Measurements from ENCODE around the gene UBL7.

UBL7 gene

DNA sequence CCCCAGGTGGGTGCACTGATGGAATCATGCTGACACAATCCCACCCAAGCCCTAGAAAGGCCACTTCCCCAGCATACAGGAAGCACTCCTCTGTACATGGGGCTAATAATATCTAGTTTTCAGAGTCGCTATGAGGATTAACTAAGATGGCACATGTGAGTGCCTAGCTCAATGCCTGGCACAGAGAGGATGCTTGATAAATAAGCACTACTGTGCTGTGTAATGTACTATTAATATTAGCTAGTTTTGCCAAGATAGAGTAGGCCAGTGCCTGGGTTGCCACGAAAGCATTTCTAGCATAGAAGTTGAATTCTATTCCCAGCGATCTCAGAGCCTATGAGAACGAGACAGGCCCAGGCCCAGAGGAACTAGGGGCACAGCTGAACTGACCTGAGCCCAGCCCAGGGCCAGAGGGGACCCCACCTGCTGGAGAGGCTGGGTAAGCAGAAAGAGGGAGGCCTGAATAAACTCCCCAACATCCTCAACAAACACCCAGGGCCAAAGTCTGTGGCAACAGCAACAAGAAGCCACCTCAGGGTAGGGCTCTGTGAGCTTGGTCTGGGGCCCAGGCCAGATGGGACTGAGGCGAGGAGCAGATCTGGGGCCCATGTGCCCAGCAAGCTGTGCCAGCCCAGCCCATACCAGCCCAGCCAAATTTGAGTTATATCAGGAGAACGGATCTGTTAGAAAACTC, 19.6 kb downstream of the UBL7 start:
- DNase-seq (ENCODE audit: low spot score): peak; percentile 79

DNA sequence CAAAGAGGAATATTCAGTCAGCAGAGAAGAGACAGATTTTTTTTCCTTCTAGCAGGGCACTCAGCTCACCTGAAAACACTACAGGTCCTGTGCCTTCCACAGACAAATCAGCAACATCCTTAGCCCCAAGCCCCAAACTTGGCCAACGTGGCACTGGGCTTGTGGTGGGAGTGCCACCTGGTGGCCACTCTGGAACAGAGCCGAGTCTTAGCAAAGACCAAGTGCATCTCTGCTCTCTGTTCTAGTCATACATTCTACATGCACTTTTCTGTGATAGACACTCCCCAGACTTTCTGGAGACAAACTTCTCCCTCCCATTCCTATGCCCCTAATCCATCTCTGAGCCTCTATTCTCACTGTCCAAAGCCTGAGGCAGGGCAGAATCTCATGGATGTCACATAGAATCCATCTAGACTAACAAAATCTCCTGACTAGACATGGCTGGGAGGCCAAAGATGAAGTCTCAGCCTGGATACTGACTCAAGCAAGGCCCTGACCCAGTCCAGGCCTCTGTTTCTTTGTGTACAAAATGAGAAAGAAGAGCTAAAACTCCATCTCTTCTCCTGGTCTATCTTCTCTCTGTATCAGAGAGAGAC, 22.1 kb downstream of the UBL7 start:
- DNase-seq (ENCODE audit: low spot score): peak; percentile 93

DNA sequence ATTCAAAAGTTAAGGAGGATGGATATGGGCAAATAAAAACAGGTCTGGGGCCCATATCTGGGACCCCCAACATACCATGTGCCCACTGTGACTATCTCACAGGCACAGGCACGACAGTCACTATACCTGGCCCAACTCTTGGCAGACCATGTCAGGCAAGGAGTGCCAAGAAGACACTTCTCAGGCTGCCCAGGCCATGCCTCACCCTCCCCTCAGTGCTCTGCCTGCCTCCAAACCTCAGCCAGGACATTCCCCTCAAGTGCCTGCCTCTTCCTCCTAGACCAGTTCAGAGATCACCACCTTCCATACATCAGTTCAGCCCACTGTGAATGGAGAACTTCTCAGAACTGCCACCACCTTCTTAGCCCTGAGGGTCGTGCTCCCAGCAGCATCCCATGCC, 22.8 kb downstream of the UBL7 start:
- DNase-seq (ENCODE audit: low spot score): no peak

DNA sequence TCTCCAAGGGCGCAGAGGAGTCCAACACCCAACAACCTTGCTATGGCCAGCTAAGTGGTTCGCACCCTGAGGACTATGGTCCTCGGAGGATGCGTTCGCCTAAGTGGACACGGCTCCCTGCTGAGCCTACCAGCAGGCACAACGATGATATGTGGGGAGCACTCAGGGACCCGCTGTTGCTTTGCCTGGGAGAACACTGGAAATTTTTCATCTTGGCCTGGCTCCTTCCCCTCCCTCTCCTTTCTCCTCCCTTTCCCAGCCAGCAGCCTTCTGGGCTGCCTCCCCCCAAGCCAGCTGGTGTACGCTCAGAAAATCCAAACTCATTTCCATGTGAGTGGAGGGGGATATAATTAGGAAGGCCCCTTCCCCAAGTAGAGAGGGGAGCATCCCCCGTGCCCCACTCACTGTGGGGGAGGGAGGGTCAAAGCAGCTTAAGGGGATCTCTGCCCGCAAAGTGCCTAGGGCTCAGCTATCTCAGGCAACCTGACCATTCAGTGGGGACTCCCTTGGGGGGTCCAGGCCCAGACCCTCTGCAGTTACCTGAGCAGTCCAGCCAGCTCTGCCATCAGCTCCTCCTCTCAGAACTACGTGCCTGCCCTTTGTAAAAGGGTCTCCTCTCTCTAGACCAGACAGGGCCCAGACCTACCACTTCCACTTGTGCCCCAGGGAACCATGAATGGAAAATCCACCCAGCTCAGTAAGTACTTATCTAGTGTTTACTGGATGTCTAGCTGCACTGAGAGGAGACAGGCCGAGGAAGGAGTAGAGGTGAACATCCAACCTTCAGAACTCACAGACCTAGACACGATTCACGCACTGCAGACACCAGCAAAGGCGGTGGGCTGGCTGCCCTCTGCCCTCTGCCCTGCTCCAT, 26.5 kb downstream of the UBL7 start:
- DNase-seq (ENCODE audit: low spot score): peak; percentile 71

- peak; percentile 85 for DNase-seq (ENCODE audit: low spot score)
Observed at GRCh38 chr15:74433592-74434262, 27.2 kb downstream of the UBL7 start, which contains the start of gene SEMA7A. Gene SEMA7A (minus strand): TSS chr15:74433958. CDS start chr15:74433918, 40 bp downstream.

DNA sequence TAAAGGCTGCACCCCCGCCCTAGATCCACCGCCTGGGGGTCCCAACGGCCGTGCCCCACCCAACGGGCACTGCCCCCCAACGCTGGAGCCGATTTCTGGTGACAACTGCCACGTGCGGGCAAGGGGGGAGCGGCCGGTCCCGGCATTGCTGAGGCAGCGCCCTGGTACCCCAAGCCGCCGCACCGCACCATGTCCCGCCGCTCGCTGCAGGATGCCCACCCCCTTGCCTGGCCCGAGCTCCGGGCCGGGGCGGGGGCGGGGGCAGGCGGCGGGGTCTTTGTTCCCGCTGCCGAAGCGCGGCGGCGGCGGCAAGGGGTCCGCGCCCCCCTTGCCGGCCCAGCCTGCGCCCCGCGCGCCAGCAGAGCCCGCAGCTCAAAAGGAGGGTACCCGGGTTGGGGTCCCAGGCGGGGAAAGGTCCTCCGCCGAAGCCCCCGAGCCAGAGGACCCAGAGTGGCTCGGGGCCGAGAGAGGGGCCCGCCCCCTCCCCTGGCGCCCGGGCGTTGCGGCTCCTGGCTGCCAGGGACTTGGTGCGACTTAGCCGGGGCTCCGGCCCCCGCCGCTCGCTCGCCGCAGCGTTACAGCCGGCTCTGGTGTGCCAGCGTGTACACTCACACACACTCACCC, 27.9 kb downstream of the UBL7 start:
- no peak for DNase-seq (ENCODE audit: low spot score)

- DNase-seq (ENCODE audit: low spot score): no peak
Observed at GRCh38 chr15:74432271-74432967, 28.5 kb downstream of the UBL7 start.

GRCh38 chr15:74431645-74432044, 29.3 kb downstream of the UBL7 start:
- no peak for DNase-seq (ENCODE audit: low spot score)

DNA sequence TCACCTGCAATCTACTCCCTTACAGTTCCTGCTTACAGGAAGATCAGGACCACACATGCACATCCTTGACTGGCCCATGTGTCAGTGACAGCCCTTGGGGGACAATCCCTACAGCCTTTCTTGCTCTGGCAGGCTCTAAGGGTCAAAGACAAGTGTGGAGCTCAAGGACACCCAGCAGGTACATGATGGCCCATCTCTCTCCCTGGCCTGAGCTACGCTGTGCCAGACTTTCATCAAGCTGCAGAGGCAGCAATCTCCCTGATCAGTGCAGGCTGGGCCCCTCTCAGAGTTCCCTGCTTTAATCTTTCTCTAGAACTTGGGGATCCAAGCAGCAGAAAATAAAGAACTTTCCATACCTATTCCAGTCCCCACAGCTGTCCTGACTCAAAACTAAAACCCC, 29.8 kb downstream of the UBL7 start:
- DNase-seq (ENCODE audit: low spot score): no peak

- no peak for DNase-seq (ENCODE audit: low spot score)
Observed at GRCh38 chr15:74430510-74430951, 30.4 kb downstream of the UBL7 start.

- no peak for DNase-seq (ENCODE audit: low spot score)
Observed at GRCh38 chr15:74429781-74430400, 31.1 kb downstream of the UBL7 start.

DNA sequence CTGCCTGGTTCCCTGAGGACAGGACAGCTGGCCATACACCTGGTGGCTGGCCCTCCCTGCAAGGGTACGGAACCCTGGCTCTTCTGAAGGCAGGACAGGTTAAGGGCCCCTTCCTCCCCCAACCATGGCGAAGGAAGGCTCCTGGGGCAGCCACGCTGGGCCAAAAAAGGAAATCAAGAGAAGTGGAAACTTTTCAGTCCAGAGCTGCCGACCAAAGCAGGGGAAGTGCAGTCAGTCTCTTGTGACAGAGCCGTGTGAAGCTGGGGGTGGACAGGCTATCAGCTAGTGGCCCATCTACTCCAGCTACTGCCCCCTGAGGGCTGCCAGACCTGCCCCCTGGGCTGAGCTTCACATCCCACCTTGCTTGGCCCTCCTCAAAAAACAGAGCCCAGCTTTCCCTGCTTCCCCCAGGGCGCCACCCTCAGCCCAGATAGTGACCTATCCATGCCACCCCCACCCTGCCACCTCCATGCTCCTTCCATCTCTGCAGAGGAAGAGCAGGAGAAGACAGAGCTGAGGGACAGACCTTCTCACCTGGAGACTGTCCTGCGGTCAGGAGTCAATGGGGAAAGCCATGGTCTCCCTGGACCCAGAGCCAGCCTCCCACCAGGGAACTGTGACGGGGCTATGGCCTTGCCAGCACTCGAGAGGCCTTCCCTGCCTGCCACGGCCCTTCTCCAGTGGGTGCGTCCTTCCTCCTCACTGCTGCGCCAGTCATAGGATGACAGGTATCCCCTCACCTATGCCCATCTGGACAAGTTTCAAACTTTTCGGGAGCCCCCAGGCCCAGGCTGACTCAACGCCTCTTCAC, 31.8 kb downstream of the UBL7 start:
- DNase-seq (ENCODE audit: low spot score): no peak

DNA sequence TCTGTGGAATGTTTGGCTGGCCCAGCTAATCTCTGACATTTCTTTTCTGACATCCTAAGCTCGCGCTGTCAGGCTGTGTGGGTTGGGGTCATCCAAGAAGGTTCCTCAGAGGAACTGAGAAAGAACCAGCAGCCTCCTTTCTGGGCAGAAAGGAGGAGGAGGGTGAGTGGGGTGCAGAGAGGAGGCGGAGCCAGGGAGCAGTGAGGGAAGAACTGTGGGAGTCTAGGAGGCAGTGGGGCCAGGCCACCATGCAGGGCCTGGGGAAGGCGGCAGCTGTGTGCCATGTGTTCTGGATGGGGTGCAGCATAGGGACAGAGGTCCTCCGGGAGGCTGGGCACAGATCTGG, 32.5 kb downstream of the UBL7 start:
- DNase-seq (ENCODE audit: low spot score): no peak

- no peak for DNase-seq (ENCODE audit: low spot score)
Observed at GRCh38 chr15:74427607-74428441, 33.1 kb downstream of the UBL7 start.

GRCh38 chr15:74426404-74427281, 34.3 kb downstream of the UBL7 start:
- DNase-seq (ENCODE audit: low spot score): no peak

GRCh38 chr15:74425630-74426029, 35.3 kb downstream of the UBL7 start:
- no peak for DNase-seq (ENCODE audit: low spot score)

- DNase-seq (ENCODE audit: low spot score): peak; percentile 81
Observed at GRCh38 chr15:74424901-74425528, 35.9 kb downstream of the UBL7 start.
